A673 (cell line): ENCODE results near the gene GALNT10.

Source experiments
- CTCF ChIP-seq: fragments of 300-800, 200-600 bp; sonication (generic); conservative IDR thresholded peaks from 2 replicates; pipeline ENCODE4 v1.5.1; 2017; ENCODE audit warnings: low read depth, mild to moderate bottlenecking, antibody characterized with exemption, low read length, moderate library complexity, mixed read lengths
- EZH2 ChIP-seq: fragments of 200-600 bp; sonication (generic); IDR thresholded peaks from 2 replicates; pipeline ENCODE4 v1.6.1; 2017; ENCODE audit warnings: borderline replicate concordance, low read depth, mild to moderate bottlenecking, mixed read lengths, antibody characterized with exemption, low read length; ENCODE audit not compliant: poor library complexity, severe bottlenecking

GRCh38 chr5:154194345-154195329, 4.1 kb downstream of the GALNT10 start:
- TF ChIP-seq CTCF: no peak
- no peak for TF ChIP-seq EZH2
